T-helper 1 cell treated with Interleukin-12 subunit alpha and Interleukin-12 subunit beta and Interleukin-4 antibody, amounts not matched to agents 30 μg/mL and 1 μg/mL, for 36 hours (primary cell): ENCODE measurements around the gene GNAO1.

Source experiments
- H3K27ac Mint-ChIP-seq: one replicate; pipeline ENCODE4 v1.8.0; 2021; ENCODE audit warnings: mild to moderate bottlenecking, mixed read lengths
- H3K27me3 Mint-ChIP-seq: one replicate; pipeline ENCODE4 v1.8.0; 2021; ENCODE audit warnings: low read depth, mixed read lengths
- H3K36me3 Mint-ChIP-seq: one replicate; pipeline ENCODE4 v1.8.0; 2021; ENCODE audit warnings: low read depth, mixed read lengths
- H3K4me1 Mint-ChIP-seq: one replicate; pipeline ENCODE4 v1.8.0; 2021; ENCODE audit warnings: low read depth, mixed read lengths
- H3K4me3 Mint-ChIP-seq: one replicate; pipeline ENCODE4 v1.8.0; 2021; ENCODE audit warnings: mild to moderate bottlenecking, moderate library complexity, mixed read lengths
- H3K9me3 Mint-ChIP-seq: one replicate; pipeline ENCODE4 v1.8.0; 2021; ENCODE audit warnings: mixed read lengths

Gene GNAO1

GRCh38 chr16:56337858-56338325, 146.6 kb downstream of the GNAO1 start:
- no peak overlapping the region for H3K4me3 Mint-ChIP-seq
- H3K27me3 Mint-ChIP-seq, result no peaks in the 10 kb centered on the region
- no peaks in the 10 kb centered on the region for H3K36me3 Mint-ChIP-seq
- no peaks in the 10 kb centered on the region for H3K4me1 Mint-ChIP-seq
- no peak overlapping the region for H3K27ac Mint-ChIP-seq
- no peaks in the 10 kb centered on the region for H3K9me3 Mint-ChIP-seq

- Mint-ChIP-seq H3K4me3 (no peak overlapping the region), H3K27me3 (no peaks in the 10 kb centered on the region), H3K36me3 (no peaks in the 10 kb centered on the region), H3K27ac (no peak overlapping the region), H3K9me3 (no peaks in the 10 kb centered on the region), H3K4me1 (no peaks in the 10 kb centered on the region)
Measured at GRCh38 chr16:56338566-56339318, 147.5 kb downstream of the GNAO1 start.

- Mint-ChIP-seq H3K4me1 (no peaks in the 10 kb centered on the region), H3K36me3 (no peaks in the 10 kb centered on the region), H3K27me3 (no peaks in the 10 kb centered on the region), H3K27ac (no peak overlapping the region), H3K4me3 (no peak overlapping the region), H3K9me3 (no peaks in the 10 kb centered on the region)
Measured at GRCh38 chr16:56339431-56340195, 148.3 kb downstream of the GNAO1 start.

- Mint-ChIP-seq H3K36me3 (no peaks in the 10 kb centered on the region), H3K27me3 (no peaks in the 10 kb centered on the region), H3K4me3 (no peak overlapping the region), H3K9me3 (no peaks in the 10 kb centered on the region), H3K27ac (no peak overlapping the region), H3K4me1 (no peaks in the 10 kb centered on the region)
Measured at GRCh38 chr16:56340416-56340815, 149.1 kb downstream of the GNAO1 start.

- H3K4me1 Mint-ChIP-seq, result no peaks in the 10 kb centered on the region
- H3K36me3 Mint-ChIP-seq, result no peaks in the 10 kb centered on the region
- no peaks in the 10 kb centered on the region for H3K9me3 Mint-ChIP-seq
- no peaks in the 10 kb centered on the region for H3K27me3 Mint-ChIP-seq
- no peak overlapping the region for H3K27ac Mint-ChIP-seq
- H3K4me3 Mint-ChIP-seq, result no peak overlapping the region
Measured at GRCh38 chr16:56340864-56341365, 149.6 kb downstream of the GNAO1 start.

- no peak overlapping the region for H3K4me3 Mint-ChIP-seq
- no peaks in the 10 kb centered on the region for H3K27me3 Mint-ChIP-seq
- H3K4me1 Mint-ChIP-seq, result no peaks in the 10 kb centered on the region
- no peaks in the 10 kb centered on the region for H3K36me3 Mint-ChIP-seq
- H3K27ac Mint-ChIP-seq, result no peak overlapping the region
- no peaks in the 10 kb centered on the region for H3K9me3 Mint-ChIP-seq
Measured at GRCh38 chr16:56341656-56342399, 150.5 kb downstream of the GNAO1 start.

GRCh38 chr16:56343661-56344517, 152.6 kb downstream of the GNAO1 start:
- H3K4me3 Mint-ChIP-seq, result no peak overlapping the region
- no peak overlapping the region for H3K27ac Mint-ChIP-seq
- H3K27me3 Mint-ChIP-seq, result no peaks in the 10 kb centered on the region
- no peaks in the 10 kb centered on the region for H3K36me3 Mint-ChIP-seq
- H3K9me3 Mint-ChIP-seq, result no peaks in the 10 kb centered on the region
- no peaks in the 10 kb centered on the region for H3K4me1 Mint-ChIP-seq

GRCh38 chr16:56344518-56345405, 153.5 kb downstream of the GNAO1 start:
- Mint-ChIP-seq H3K4me1 (no peaks in the 10 kb centered on the region), H3K36me3 (no peaks in the 10 kb centered on the region), H3K4me3 (no peak overlapping the region)

GRCh38 chr16:56345406-56346050, 154.2 kb downstream of the GNAO1 start:
- Mint-ChIP-seq H3K4me1 (no peaks in the 10 kb centered on the region), H3K9me3 (no peaks in the 10 kb centered on the region), H3K36me3 (no peaks in the 10 kb centered on the region), H3K27ac (no peak overlapping the region), H3K27me3 (no peaks in the 10 kb centered on the region), H3K4me3 (no peak overlapping the region)

More at GRCh38 chr16:56344518-56345405, 153.5 kb downstream of the GNAO1 start:
- no peak overlapping the region for H3K27ac Mint-ChIP-seq
- no peaks in the 10 kb centered on the region for H3K9me3 Mint-ChIP-seq
- H3K27me3 Mint-ChIP-seq, result no peaks in the 10 kb centered on the region

GRCh38 chr16:56346131-56346890, 155.0 kb downstream of the GNAO1 start:
- H3K27me3 Mint-ChIP-seq, result no peaks in the 10 kb centered on the region
- H3K4me1 Mint-ChIP-seq, result no peaks in the 10 kb centered on the region
- H3K36me3 Mint-ChIP-seq, result no peaks in the 10 kb centered on the region
- no peak overlapping the region for H3K4me3 Mint-ChIP-seq
- no peak overlapping the region for H3K27ac Mint-ChIP-seq
- no peaks in the 10 kb centered on the region for H3K9me3 Mint-ChIP-seq

- no peak overlapping the region for H3K27ac Mint-ChIP-seq
- no peaks in the 10 kb centered on the region for H3K36me3 Mint-ChIP-seq
- no peaks in the 10 kb centered on the region for H3K27me3 Mint-ChIP-seq
- no peaks in the 10 kb centered on the region for H3K9me3 Mint-ChIP-seq
- H3K4me3 Mint-ChIP-seq, result no peak overlapping the region
- H3K4me1 Mint-ChIP-seq, result no peaks in the 10 kb centered on the region
Measured at GRCh38 chr16:56347166-56347565, 155.9 kb downstream of the GNAO1 start.

GRCh38 chr16:56347670-56348069, 156.4 kb downstream of the GNAO1 start:
- H3K4me1 Mint-ChIP-seq, result no peaks in the 10 kb centered on the region
- H3K9me3 Mint-ChIP-seq, result no peaks in the 10 kb centered on the region
- no peaks in the 10 kb centered on the region for H3K27me3 Mint-ChIP-seq
- no peak overlapping the region for H3K27ac Mint-ChIP-seq
- no peaks in the 10 kb centered on the region for H3K36me3 Mint-ChIP-seq
- H3K4me3 Mint-ChIP-seq, result no peak overlapping the region
